ENCODE data around the gene ITPR1.

- TF ChIP-seq POLR2AphosphoS5 (IDR thresholded peaks at IDR 0.05; ENCODE audit: borderline replicate concordance, low read depth, low read length) (no peak), EZH2 (IDR thresholded peaks at IDR 0.05) (no peak)
Observed at GRCh38 chr3:4797201-4797705, 304.1 kb downstream of the ITPR1 start.

Data from SK-N-MC (cell line).